Astrocyte (in vitro differentiated cells and primary cell): ENCODE data around the gene SSU72. TPM values are rescaled to one million over a fixed set of nuclear protein-coding genes. Genes with fewer than 3 reads are reported as not detected.

Experiments used
- DNase-seq: peaks from one replicate; pipeline ENCODE4 v3.0.0-alpha.2; 2010; ENCODE audit warnings: low read depth
- FAIRE-seq: peaks from 2 replicates; lab custom pipeline; 2011; peaks lifted over from hg19 to GRCh38; lab: Jason Lieb, UNC
- H2AFZ ChIP-seq: 2 replicates; pipeline ENCODE4 v1.6.0; 2012; ENCODE audit warnings: low read depth, low read length, inconsistent platforms
- H3K27ac ChIP-seq: 2 replicates; pipeline ENCODE4 v1.5.1; 2011; ENCODE audit warnings: low read depth, low read length, inconsistent platforms
- H3K27me3 ChIP-seq: 2 replicates; pipeline ENCODE4 v1.6.0; 2011; ENCODE audit warnings: low read length, inconsistent platforms; ENCODE audit not compliant: insufficient read depth
- H3K36me3 ChIP-seq: 2 replicates; pipeline ENCODE4 v1.5.1; 2011; ENCODE audit warnings: low read length, inconsistent platforms; ENCODE audit not compliant: insufficient read depth
- H3K4me1 ChIP-seq: 2 replicates; pipeline ENCODE4 v1.5.1; 2011; ENCODE audit warnings: low read length, inconsistent platforms; ENCODE audit not compliant: insufficient read depth
- H3K4me2 ChIP-seq: 2 replicates; pipeline ENCODE4 v1.6.0; 2012; ENCODE audit warnings: low read length, inconsistent platforms
- H3K4me3 ChIP-seq: 2 replicates; pipeline ENCODE4 v1.5.1; 2011; ENCODE audit warnings: low read depth, mild to moderate bottlenecking, low read length, inconsistent platforms; ENCODE audit not compliant: insufficient read depth
- H3K79me2 ChIP-seq: 2 replicates; pipeline ENCODE4 v1.6.0; 2012; ENCODE audit warnings: mild to moderate bottlenecking, low read length, inconsistent platforms; ENCODE audit not compliant: insufficient read depth
- H3K9ac ChIP-seq: 2 replicates; pipeline ENCODE4 v1.6.0; 2012; ENCODE audit warnings: mild to moderate bottlenecking, low read length, inconsistent platforms
- H3K9me3 ChIP-seq: 2 replicates; pipeline ENCODE4 v1.5.1; 2012; ENCODE audit warnings: low read depth, mild to moderate bottlenecking, low read length, inconsistent platforms; ENCODE audit not compliant: insufficient read depth
- H4K20me1 ChIP-seq: 2 replicates; pipeline ENCODE4 v1.6.0; 2012; ENCODE audit warnings: low read length, inconsistent platforms; ENCODE audit not compliant: insufficient read depth
- H3K27ac Mint-ChIP-seq: one replicate; pipeline ENCODE4 v1.8.0; 2021; ENCODE audit warnings: mild to moderate bottlenecking, mixed read lengths; ENCODE audit not compliant: unreplicated experiment
- H3K27me3 Mint-ChIP-seq: one replicate; pipeline ENCODE4 v1.8.0; 2021; ENCODE audit warnings: low read depth, mixed read lengths; ENCODE audit not compliant: unreplicated experiment
- H3K36me3 Mint-ChIP-seq: one replicate; pipeline ENCODE4 v1.8.0; 2021; ENCODE audit warnings: low read depth, mixed read lengths; ENCODE audit not compliant: unreplicated experiment
- H3K4me1 Mint-ChIP-seq: one replicate; pipeline ENCODE4 v1.8.0; 2021; ENCODE audit warnings: low read depth, mixed read lengths; ENCODE audit not compliant: unreplicated experiment
- H3K4me3 Mint-ChIP-seq: one replicate; pipeline ENCODE4 v1.8.0; 2021; ENCODE audit warnings: mild to moderate bottlenecking, moderate library complexity, mixed read lengths; ENCODE audit not compliant: unreplicated experiment
- H3K9me3 Mint-ChIP-seq: one replicate; pipeline ENCODE4 v1.8.0; 2021; ENCODE audit warnings: mild to moderate bottlenecking, mixed read lengths; ENCODE audit not compliant: unreplicated experiment
- CTCF ChIP-seq: IDR thresholded peaks from 2 replicates; pipeline ENCODE4 v1.5.1; 2011; ENCODE audit warnings: low read depth, mild to moderate bottlenecking, inconsistent platforms, low read length, moderate library complexity; ENCODE audit not compliant: insufficient read depth
- EZH2 ChIP-seq: IDR thresholded peaks from 2 replicates; pipeline ENCODE4 v1.6.1; 2012; ENCODE audit warnings: mild to moderate bottlenecking, low read length, inconsistent platforms; ENCODE audit not compliant: insufficient read depth
- total RNA-seq: library from RNA; stranded (reverse); gene quantifications from 2 replicates; pipeline ENCODE4 v1.2.1, GENCODE V29; 2021

Gene SSU72
- total RNA-seq, 1 donor from 2014 or later: 145 TPM

GRCh38 chr1:1583347-1584010, 8.8 kb upstream of the SSU72 start:
- Histone ChIP-seq H3K79me2 (no peaks in the 10 kb centered on the region), H3K27ac (no peak overlapping the region), H3K4me2 (no peak overlapping the region), H2AFZ (no peak overlapping the region), H3K9ac (no peak overlapping the region), H3K27me3 (peaks cover 28% of the 10 kb centered on the region), H4K20me1 (no peaks in the 10 kb centered on the region), H3K4me1 (no peaks in the 10 kb centered on the region), H3K4me3 (no peak overlapping the region), H3K9me3 (no peaks in the 10 kb centered on the region), H3K36me3 (no peaks in the 10 kb centered on the region)
- TF ChIP-seq EZH2 (no peak), CTCF (no peak)
- no peak overlapping the region for H3K4me3 Mint-ChIP-seq
- no peak for DNase-seq
- no peaks in the 10 kb centered on the region for H3K36me3 Mint-ChIP-seq
- peaks cover under 1% of the 10 kb centered on the region for H3K4me1 Mint-ChIP-seq
- H3K27me3 Mint-ChIP-seq: peaks cover 45% of the 10 kb centered on the region
- FAIRE-seq: no peak
- no peaks in the 10 kb centered on the region for H3K9me3 Mint-ChIP-seq
- no peak overlapping the region for H3K27ac Mint-ChIP-seq

GRCh38 chr1:1582585-1583346, 8.1 kb upstream of the SSU72 start:
- H3K4me3 Mint-ChIP-seq: no peak overlapping the region
- H3K36me3 ChIP-seq: no peaks in the 10 kb centered on the region
- FAIRE-seq (no peak), DNase-seq (no peak)
- peaks cover 47% of the 10 kb centered on the region for H3K27me3 Mint-ChIP-seq
- H3K4me1 ChIP-seq: no peaks in the 10 kb centered on the region
- no peak overlapping the region for H3K9ac ChIP-seq
- no peaks in the 10 kb centered on the region for H3K9me3 Mint-ChIP-seq
- H3K36me3 Mint-ChIP-seq: no peaks in the 10 kb centered on the region
- no peaks in the 10 kb centered on the region for H3K79me2 ChIP-seq
- TF ChIP-seq EZH2 (no peak), CTCF (no peak)
- no peaks in the 10 kb centered on the region for H4K20me1 ChIP-seq
- no peaks in the 10 kb centered on the region for H3K4me1 Mint-ChIP-seq
- H3K27me3 ChIP-seq: peaks cover 28% of the 10 kb centered on the region
- H3K27ac ChIP-seq: no peak overlapping the region
- H3K4me2 ChIP-seq: no peak overlapping the region
- no peak overlapping the region for H2AFZ ChIP-seq
- H3K9me3 ChIP-seq: no peaks in the 10 kb centered on the region
- no peak overlapping the region for H3K4me3 ChIP-seq
- H3K27ac Mint-ChIP-seq: peak overlapping the region; percentile 34

GRCh38 chr1:1578371-1578940, 3.8 kb upstream of the SSU72 start:
- Histone ChIP-seq H3K4me1 (peaks cover 8% of the 10 kb centered on the region), H3K4me3 (no peak overlapping the region), H3K36me3 (no peaks in the 10 kb centered on the region), H3K79me2 (peaks cover 12% of the 10 kb centered on the region), H3K4me2 (no peak overlapping the region), H4K20me1 (peaks cover 5% of the 10 kb centered on the region), H3K27me3 (peaks cover 21% of the 10 kb centered on the region), H2AFZ (no peak overlapping the region), H3K9ac (no peak overlapping the region), H3K9me3 (no peaks in the 10 kb centered on the region), H3K27ac (no peak overlapping the region)
- Mint-ChIP-seq H3K4me1 (peaks cover 9% of the 10 kb centered on the region), H3K36me3 (peaks cover 1% of the 10 kb centered on the region), H3K27me3 (peaks cover 37% of the 10 kb centered on the region), H3K27ac (no peak overlapping the region), H3K9me3 (no peaks in the 10 kb centered on the region), H3K4me3 (no peak overlapping the region)
- DNase-seq (no peak), FAIRE-seq (no peak)
- no peak for TF ChIP-seq EZH2
- TF ChIP-seq CTCF: no peak
